Eye (tissue), 1 donor: ENCODE data around the gene TMEM51.

Source experiments
- DNase-seq: peaks from one replicate; pipeline ENCODE4 v3.0.0-alpha.2; 2015

The TMEM51 gene

GRCh38 chr1:15201221-15201620 lies 47.7 kb downstream of the TMEM51 start:
- DNase-seq = no peak

- no peak for DNase-seq
Observed at GRCh38 chr1:15201849-15202551, 48.5 kb downstream of the TMEM51 start.

- no peak for DNase-seq
Observed at GRCh38 chr1:15204931-15205330, 51.4 kb downstream of the TMEM51 start.

- no peak for DNase-seq
Observed at GRCh38 chr1:15205586-15206346, 52.2 kb downstream of the TMEM51 start.

GRCh38 chr1:15206418-15207030 lies 53.0 kb downstream of the TMEM51 start:
- DNase-seq = no peak

GRCh38 chr1:15207031-15207828 lies 53.7 kb downstream of the TMEM51 start:
- no peak for DNase-seq

GRCh38 chr1:15207829-15208429 lies 54.4 kb downstream of the TMEM51 start:
- DNase-seq = no peak

- no peak for DNase-seq
Observed at GRCh38 chr1:15210651-15211375, 57.3 kb downstream of the TMEM51 start.

- DNase-seq = no peak
Observed at GRCh38 chr1:15211424-15211823, 57.9 kb downstream of the TMEM51 start.

GRCh38 chr1:15212216-15212953 lies 58.8 kb downstream of the TMEM51 start:
- no peak for DNase-seq

GRCh38 chr1:15212954-15213291 lies 59.4 kb downstream of the TMEM51 start:
- DNase-seq = peak; percentile 37

GRCh38 chr1:15213341-15213821 lies 59.8 kb downstream of the TMEM51 start:
- DNase-seq = peak; percentile 58

- DNase-seq = peak; percentile 88
Observed at GRCh38 chr1:15214527-15214926, 61.0 kb downstream of the TMEM51 start.

GRCh38 chr1:15215116-15215515 lies 61.6 kb downstream of the TMEM51 start:
- DNase-seq = no peak

- no peak for DNase-seq
Observed at GRCh38 chr1:15217654-15218053, 64.1 kb downstream of the TMEM51 start.

GRCh38 chr1:15218287-15219279 lies 65.0 kb downstream of the TMEM51 start:
- DNase-seq = no peak

GRCh38 chr1:15219280-15220023 lies 65.9 kb downstream of the TMEM51 start:
- no peak for DNase-seq

GRCh38 chr1:15220024-15220392 lies 66.5 kb downstream of the TMEM51 start:
- DNase-seq = no peak

- no peak for DNase-seq
Observed at GRCh38 chr1:15220825-15221431, 67.4 kb downstream of the TMEM51 start.
